Progenitor cell of endocrine pancreas (in vitro differentiated cells): Measurements from ENCODE around the gene ZMYM2. TPM values are rescaled to one million over a fixed set of nuclear protein-coding genes. Genes with fewer than 3 reads are reported as not detected.

Experiments used
- DNase-seq: peaks from one replicate; pipeline ENCODE4 v3.0.0; 2021; ENCODE audit warnings: low spot score; ENCODE audit not compliant: unreplicated experiment
- H3K27ac Mint-ChIP-seq: 2 replicates; pipeline ENCODE4 v1.8.0; 2021; ENCODE audit warnings: mild to moderate bottlenecking, moderate library complexity, mixed read lengths
- H3K27me3 Mint-ChIP-seq: 2 replicates; pipeline ENCODE4 v1.8.0; 2021; ENCODE audit warnings: mixed read lengths
- H3K36me3 Mint-ChIP-seq: 2 replicates; pipeline ENCODE4 v1.8.0; 2022; ENCODE audit warnings: mixed read lengths; ENCODE audit not compliant: insufficient read depth
- H3K4me1 Mint-ChIP-seq: 2 replicates; pipeline ENCODE4 v1.8.0; 2021; ENCODE audit warnings: low read depth, mixed read lengths
- H3K4me3 Mint-ChIP-seq: 2 replicates; pipeline ENCODE4 v1.8.0; 2021; ENCODE audit warnings: low read depth, mild to moderate bottlenecking, moderate library complexity, mixed read lengths
- H3K9me3 Mint-ChIP-seq: 2 replicates; pipeline ENCODE4 v1.8.0; 2021; ENCODE audit warnings: low read depth, mixed read lengths
- total RNA-seq: library from RNA; stranded (reverse); gene quantifications from 2 replicates; pipeline ENCODE4 v1.2.1, GENCODE V29; 2021
- TF ChIP-seq, protein P1 (sequence below): fragments of 200-600 bp; sonication (generic); IDR thresholded peaks from one replicate; pipeline ENCODE4 v1.5.0; 2021; ENCODE audit warnings: antibody characterized with exemption, mild to moderate bottlenecking; ENCODE audit not compliant: unreplicated experiment

Gene ZMYM2
- total RNA-seq, 1 donor from 2014 or later = 192 TPM

DNA sequence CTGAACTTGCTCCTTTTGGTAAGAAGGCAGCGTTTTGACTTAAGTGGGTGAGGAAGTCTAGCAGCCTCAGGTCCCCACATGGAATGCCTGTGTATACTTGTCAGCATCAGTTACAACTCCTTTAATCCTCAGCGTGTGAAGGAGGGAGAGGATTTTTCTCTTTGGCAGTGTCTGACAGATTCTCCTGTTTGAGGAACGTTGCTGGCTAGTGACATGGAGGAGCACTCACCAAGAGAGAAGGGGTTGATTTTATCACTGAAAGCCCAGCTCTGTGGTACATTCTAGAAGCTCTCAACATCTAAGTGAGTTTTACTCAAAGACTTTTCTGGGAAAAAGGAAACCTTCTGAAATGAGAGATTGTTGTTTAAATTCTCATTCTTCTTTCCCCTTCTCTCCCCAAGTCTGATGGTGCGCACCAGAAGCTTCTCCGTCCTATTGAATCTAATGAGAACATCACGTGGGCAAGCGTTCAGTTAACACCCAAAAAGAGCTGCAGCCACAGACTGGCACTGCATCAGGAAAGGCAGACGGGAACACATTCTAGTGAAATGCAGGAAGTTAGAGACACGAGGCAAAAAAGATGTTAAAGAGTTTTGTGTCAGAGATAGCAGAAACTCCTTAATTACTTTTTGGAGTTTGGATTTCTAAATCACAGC lies 144.1 kb downstream of the ZMYM2 start:
- TF ChIP-seq, protein P1, sequence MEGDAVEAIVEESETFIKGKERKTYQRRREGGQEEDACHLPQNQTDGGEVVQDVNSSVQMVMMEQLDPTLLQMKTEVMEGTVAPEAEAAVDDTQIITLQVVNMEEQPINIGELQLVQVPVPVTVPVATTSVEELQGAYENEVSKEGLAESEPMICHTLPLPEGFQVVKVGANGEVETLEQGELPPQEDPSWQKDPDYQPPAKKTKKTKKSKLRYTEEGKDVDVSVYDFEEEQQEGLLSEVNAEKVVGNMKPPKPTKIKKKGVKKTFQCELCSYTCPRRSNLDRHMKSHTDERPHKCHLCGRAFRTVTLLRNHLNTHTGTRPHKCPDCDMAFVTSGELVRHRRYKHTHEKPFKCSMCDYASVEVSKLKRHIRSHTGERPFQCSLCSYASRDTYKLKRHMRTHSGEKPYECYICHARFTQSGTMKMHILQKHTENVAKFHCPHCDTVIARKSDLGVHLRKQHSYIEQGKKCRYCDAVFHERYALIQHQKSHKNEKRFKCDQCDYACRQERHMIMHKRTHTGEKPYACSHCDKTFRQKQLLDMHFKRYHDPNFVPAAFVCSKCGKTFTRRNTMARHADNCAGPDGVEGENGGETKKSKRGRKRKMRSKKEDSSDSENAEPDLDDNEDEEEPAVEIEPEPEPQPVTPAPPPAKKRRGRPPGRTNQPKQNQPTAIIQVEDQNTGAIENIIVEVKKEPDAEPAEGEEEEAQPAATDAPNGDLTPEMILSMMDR = no peak
- H3K27me3 Mint-ChIP-seq = peaks cover 44% of the 10 kb centered on the region
- H3K4me3 Mint-ChIP-seq = no peak overlapping the region

DNA sequence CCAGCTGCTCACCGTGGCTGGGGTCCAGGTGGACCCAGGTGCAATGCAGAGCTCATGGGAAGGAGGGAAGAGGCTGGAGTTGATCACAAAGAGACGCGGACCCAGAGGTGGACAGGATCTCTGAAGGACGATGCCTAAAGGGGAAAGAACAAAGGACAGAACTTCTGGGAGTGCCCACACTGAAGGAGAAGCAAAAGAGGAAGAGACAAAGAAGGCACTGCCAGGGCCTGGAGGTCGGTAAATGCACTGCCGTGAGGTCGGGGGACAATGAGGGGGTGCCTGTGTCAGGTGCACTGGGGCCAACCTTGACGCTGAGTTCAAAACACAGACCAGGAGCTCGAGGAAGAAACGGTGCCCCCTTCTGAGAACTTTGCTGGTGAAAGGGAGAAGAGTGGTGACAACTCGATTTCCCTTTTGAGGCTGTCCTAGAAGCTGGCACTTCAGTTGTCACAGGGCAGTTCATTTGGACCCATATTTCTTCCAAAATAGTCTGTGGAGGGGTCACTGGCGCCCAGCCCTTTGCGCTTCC lies 146.7 kb downstream of the ZMYM2 start:
- Mint-ChIP-seq H3K4me3 (no peak overlapping the region), H3K9me3 (peaks cover 2% of the 10 kb centered on the region), H3K4me1 (peaks cover 10% of the 10 kb centered on the region)

More for the DNA sequence above, 144.1 kb downstream of the ZMYM2 start:
- H3K9me3 Mint-ChIP-seq = no peaks in the 10 kb centered on the region
- no peak overlapping the region for H3K27ac Mint-ChIP-seq
- no peaks in the 10 kb centered on the region for H3K36me3 Mint-ChIP-seq
- no peak for DNase-seq
- peaks cover 10% of the 10 kb centered on the region for H3K4me1 Mint-ChIP-seq

DNA sequence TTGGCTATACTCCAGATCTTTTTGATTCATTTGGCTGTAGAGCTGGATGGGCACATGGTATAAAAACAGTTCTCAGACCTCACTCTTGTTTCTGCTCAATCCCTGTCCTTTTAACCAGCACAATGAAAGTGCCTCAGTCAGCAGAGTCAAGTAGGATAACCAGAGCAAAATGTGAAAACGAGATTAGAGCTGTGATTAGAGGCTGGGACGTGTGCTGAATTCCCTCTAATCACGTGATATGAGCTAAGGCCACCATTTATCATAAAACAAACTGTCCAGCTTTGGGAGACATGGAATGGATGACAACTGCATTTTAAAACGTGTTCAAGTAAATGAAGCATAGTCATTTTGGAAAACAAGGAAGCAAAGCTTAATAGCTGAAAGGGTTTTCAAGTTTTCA lies 148.2 kb downstream of the ZMYM2 start:
- H3K4me3 Mint-ChIP-seq = no peak overlapping the region
- H3K27ac Mint-ChIP-seq = no peak overlapping the region
- peaks cover 8% of the 10 kb centered on the region for H3K4me1 Mint-ChIP-seq
- H3K27me3 Mint-ChIP-seq = peaks cover 28% of the 10 kb centered on the region
- H3K36me3 Mint-ChIP-seq = no peaks in the 10 kb centered on the region
- peaks cover 2% of the 10 kb centered on the region for H3K9me3 Mint-ChIP-seq
- DNase-seq = no peak
- TF ChIP-seq, protein P1 = no peak

More for the DNA sequence above, 146.7 kb downstream of the ZMYM2 start:
- Mint-ChIP-seq H3K27me3 (peaks cover 35% of the 10 kb centered on the region), H3K36me3 (no peaks in the 10 kb centered on the region), H3K27ac (no peak overlapping the region)
- TF ChIP-seq, protein P1 = no peak
- no peak for DNase-seq

DNA sequence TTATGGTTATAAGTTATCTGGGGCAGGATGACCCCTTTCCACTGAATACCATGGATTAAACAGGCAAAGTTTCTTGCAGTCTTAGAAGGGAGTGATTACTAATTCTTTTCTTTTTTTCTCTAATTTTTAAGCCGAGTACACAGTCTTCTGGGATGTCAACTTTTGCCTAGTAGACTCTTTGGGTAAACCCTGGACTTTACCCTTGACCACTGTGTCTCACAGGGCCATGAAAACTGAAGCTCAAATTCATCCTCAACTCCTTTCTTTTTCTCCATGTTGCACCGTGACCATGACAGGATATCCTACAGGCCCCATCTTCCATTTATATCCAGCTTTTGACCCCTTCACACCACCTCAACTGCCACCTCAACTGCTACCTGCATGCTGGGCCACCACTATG lies 150.5 kb downstream of the ZMYM2 start:
- DNase-seq = no peak
- Mint-ChIP-seq H3K27me3 (peaks cover 26% of the 10 kb centered on the region), H3K4me1 (peaks cover 3% of the 10 kb centered on the region), H3K4me3 (no peak overlapping the region), H3K9me3 (peaks cover 2% of the 10 kb centered on the region), H3K36me3 (no peaks in the 10 kb centered on the region), H3K27ac (no peak overlapping the region)
- TF ChIP-seq, protein P1 = no peak

DNA sequence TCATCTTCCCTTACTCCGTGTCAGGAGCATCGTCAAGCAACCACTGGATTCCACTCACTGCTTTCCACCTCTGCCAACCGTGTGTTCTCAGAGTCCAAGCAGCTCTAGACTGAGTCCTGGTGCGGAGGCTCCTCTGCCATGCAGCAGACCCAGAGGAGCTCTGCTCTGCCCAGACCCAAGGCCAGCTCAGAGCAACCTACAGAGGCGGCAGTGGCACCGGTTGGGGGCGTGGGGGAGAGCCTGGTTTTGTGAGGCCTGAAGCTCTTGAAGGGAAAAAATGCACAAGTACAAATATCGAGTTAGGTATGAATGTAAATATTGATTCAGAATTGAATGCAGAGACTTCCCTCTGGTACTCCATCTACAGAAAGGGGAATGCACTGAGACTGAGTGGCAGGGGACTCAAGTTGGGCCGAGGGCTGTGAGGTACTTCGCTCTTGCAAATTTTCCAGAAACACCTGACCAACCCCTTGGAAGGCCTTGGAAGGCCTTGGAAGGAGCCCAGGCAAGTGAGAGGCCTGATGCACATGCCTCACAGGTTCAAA lies 155.6 kb downstream of the ZMYM2 start:
- peaks cover under 1% of the 10 kb centered on the region for H3K4me1 Mint-ChIP-seq
- no peak overlapping the region for H3K4me3 Mint-ChIP-seq
- no peaks in the 10 kb centered on the region for H3K36me3 Mint-ChIP-seq
- DNase-seq = no peak
- no peaks in the 10 kb centered on the region for H3K9me3 Mint-ChIP-seq
- TF ChIP-seq, protein P1 = no peak
- no peak overlapping the region for H3K27ac Mint-ChIP-seq
- peaks cover 5% of the 10 kb centered on the region for H3K27me3 Mint-ChIP-seq
